GM23248 (cell line): ENCODE data around the gene ACTN4. TPM values are rescaled to one million over a fixed set of nuclear protein-coding genes. Genes with fewer than 3 reads are reported as not detected.
A peak's percentile ranks its signal among the peaks of the same experiment; 100 is the strongest.

Source experiments
- DNase-seq: peaks from one replicate; pipeline ENCODE4 v3.0.0-alpha.2; 2015
- H2AFZ ChIP-seq: fragments of 200-600 bp; sonication (generic); 2 replicates; pipeline ENCODE4 v1.6.1; 2016; ENCODE audit warnings: antibody characterized with exemption
- H3F3A ChIP-seq: fragments of 200-600 bp; sonication (generic); 2 replicates; pipeline ENCODE4 v1.6.1; 2016; ENCODE audit warnings: mild to moderate bottlenecking, antibody characterized with exemption, mixed run types; ENCODE audit not compliant: insufficient read depth
- H3K27ac ChIP-seq: fragments of 200-600 bp; sonication (generic); 2 replicates; pipeline ENCODE4 v1.5.1; 2016; ENCODE audit warnings: mild to moderate bottlenecking
- H3K27me3 ChIP-seq: fragments of 200-600 bp; sonication (generic); replicated peaks from 2 replicates; pipeline ENCODE4 v1.6.1; 2016; ENCODE audit warnings: mild to moderate bottlenecking; ENCODE audit not compliant: insufficient read depth
- H3K36me3 ChIP-seq: fragments of 200-600 bp; sonication (generic); 2 replicates; pipeline ENCODE4 v1.6.1; 2016; ENCODE audit warnings: low read depth, mild to moderate bottlenecking
- H3K4me1 ChIP-seq: fragments of 200-600 bp; sonication (generic); 2 replicates; pipeline ENCODE4 v1.6.1; 2016; ENCODE audit warnings: mild to moderate bottlenecking; ENCODE audit not compliant: insufficient read depth
- H3K4me2 ChIP-seq: fragments of 200-600 bp; sonication (generic); one replicate; pipeline ENCODE4 v1.6.1; 2016; ENCODE audit warnings: mild to moderate bottlenecking; ENCODE audit not compliant: unreplicated experiment
- H3K4me3 ChIP-seq: fragments of 200-600 bp; sonication (generic); 2 replicates; pipeline ENCODE4 v1.5.1; 2016; ENCODE audit warnings: mild to moderate bottlenecking
- H3K79me2 ChIP-seq: fragments of 200-600 bp; sonication (generic); 2 replicates; pipeline ENCODE4 v1.6.1; 2016; ENCODE audit warnings: mild to moderate bottlenecking; ENCODE audit not compliant: insufficient read depth
- H3K9ac ChIP-seq: fragments of 200-600 bp; sonication (generic); 2 replicates; pipeline ENCODE4 v1.6.1; 2016; ENCODE audit warnings: mild to moderate bottlenecking
- H3K9me2 ChIP-seq: fragments of 200-600 bp; sonication (generic); 2 replicates; pipeline ENCODE4 v1.6.1; 2016; ENCODE audit warnings: mixed run types, mild to moderate bottlenecking, moderate library complexity; ENCODE audit not compliant: insufficient read depth
- H3K9me3 ChIP-seq: fragments of 200-600 bp; sonication (generic); one replicate; pipeline ENCODE4 v1.6.1; 2017; ENCODE audit warnings: low read depth
- H4K20me1 ChIP-seq: fragments of 200-600 bp; sonication (generic); 2 replicates; pipeline ENCODE4 v1.6.0; 2016; ENCODE audit not compliant: insufficient read depth
- EZH2 ChIP-seq: fragments of 200-600 bp; sonication (generic); IDR thresholded peaks from 2 replicates; pipeline ENCODE4 v1.6.1; 2018; ENCODE audit warnings: antibody characterized with exemption, mild to moderate bottlenecking; ENCODE audit not compliant: insufficient read depth, poor library complexity, severe bottlenecking
- EZH2phosphoT487 ChIP-seq: fragments of 200-600 bp; sonication (generic); IDR thresholded peaks from 2 replicates; pipeline ENCODE4 v1.6.1; 2018; ENCODE audit warnings: antibody characterized with exemption, moderate library complexity, mild to moderate bottlenecking, low read depth; ENCODE audit not compliant: insufficient read depth
- WGBS, 2 experiments: methylation state at CpG; one replicate each; pipeline ENCODE4 v1.1.6; 2015 to 2017; ENCODE audit warnings: low lambda C conversion rate in 2 of 2, low coverage in 1 of 2; ENCODE audit errors: missing lambda C conversion rate in 2 of 2; 5-methylcytosine and 5-hydroxymethylcytosine counted together
- in situ Hi-C: fragments of 300-500 bp; cut with MboI; formaldehyde crosslinking; loops from 2 replicates; pipeline ENCODE4 v1.15.0; 2020
- polyA plus RNA-seq: library from polyadenylated mRNA; unstranded; fragments of >200 nt; fragmentation: Nextera tagmentation; extraction: Ambion mirVana; gene quantifications from 2 replicates; pipeline ENCODE4 v1.2.1, GENCODE V29; 2016
- total RNA-seq: library from RNA; depleted of rRNA; stranded (reverse); fragments of >200 nt; shearing (Covaris generic); gene quantifications from 2 replicates; pipeline ENCODE4 v1.2.3, GENCODE V29; 2014

The ACTN4 gene
- total and polyA plus RNA-seq, 2 experiments from 2014 or later, result 84.6 to 477 TPM

DNA sequence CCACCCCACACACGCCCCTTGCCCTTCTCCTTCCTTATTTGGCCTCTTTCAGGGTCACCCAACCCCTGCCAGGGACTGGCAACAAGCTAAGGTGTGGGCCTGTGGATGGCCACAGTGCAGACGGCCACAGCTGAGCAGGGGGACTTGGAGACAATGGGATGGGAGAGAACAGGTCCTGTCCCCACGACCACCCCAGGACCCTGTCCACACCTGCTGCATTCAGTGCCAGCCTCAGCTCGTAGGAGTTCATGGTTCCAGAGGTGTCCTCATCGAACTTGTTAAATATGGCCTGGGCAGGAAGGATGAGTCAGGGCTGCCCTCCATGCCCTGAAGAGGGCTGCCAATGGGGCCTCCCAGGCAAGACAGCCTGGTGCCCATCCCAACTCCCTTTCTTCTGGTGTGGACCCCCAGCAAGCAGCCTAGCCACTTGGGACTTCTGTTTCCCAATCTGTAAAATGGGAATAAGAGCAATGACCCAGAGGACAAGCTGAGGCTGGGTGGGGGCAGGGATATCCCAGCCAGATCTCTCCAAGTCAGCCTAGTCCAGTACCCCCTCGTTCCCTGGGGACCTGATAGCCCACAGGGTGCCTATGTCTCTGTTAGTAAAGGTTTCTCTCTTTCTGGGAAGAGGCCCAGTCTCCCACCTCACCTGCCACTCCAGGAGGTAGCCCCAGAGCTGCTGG is 86.2 kb downstream of the ACTN4 start:
- H3K9me2 ChIP-seq, result no peaks in the 10 kb centered on the region
- 71 to 78% methylated on average over 6 of the region's 6 CpGs for WGBS, 2 experiments
- H3K9ac ChIP-seq, result no peak overlapping the region
- no peak overlapping the region for H3K4me3 ChIP-seq
- H3K79me2 ChIP-seq, result no peaks in the 10 kb centered on the region
- H3K27me3 ChIP-seq, result no peaks in the 10 kb centered on the region
- no peak overlapping the region for H2AFZ ChIP-seq
- peak; percentile 55 for DNase-seq
- no peak overlapping the region for H3K4me2 ChIP-seq
- H3F3A ChIP-seq, result peaks cover 43% of the 10 kb centered on the region
- H3K36me3 ChIP-seq, result peaks cover 17% of the 10 kb centered on the region; the same call in 1 of the 2 replicates
- peak overlapping the region; percentile 40 for H3K27ac ChIP-seq
- in situ Hi-C loops, result no loop called here
- H4K20me1 ChIP-seq, result no peaks in the 10 kb centered on the region
- H3K4me1 ChIP-seq, result no peaks in the 10 kb centered on the region
- H3K9me3 ChIP-seq, result no peaks in the 10 kb centered on the region
- TF ChIP-seq EZH2phosphoT487 (no peak), EZH2 (no peak)

DNA sequence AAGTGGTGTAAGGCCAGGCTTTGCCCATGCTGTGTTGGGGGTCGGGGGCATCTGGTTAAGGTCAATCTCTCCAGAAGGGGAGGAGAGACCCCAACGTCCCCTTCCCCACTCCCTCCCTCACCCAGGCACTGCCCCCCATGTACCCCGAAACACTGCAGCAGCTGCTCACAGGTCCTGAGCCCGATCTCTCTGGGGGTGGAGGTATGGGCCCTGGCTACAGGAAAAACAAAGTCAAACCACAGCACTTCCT is 86.7 kb downstream of the ACTN4 start:
- WGBS, 2 experiments, result 72 to 77% methylated on average over 4 of the region's 4 CpGs
- in situ Hi-C loops, result no loop called here
- H3K4me2 ChIP-seq, result no peak overlapping the region

DNA sequence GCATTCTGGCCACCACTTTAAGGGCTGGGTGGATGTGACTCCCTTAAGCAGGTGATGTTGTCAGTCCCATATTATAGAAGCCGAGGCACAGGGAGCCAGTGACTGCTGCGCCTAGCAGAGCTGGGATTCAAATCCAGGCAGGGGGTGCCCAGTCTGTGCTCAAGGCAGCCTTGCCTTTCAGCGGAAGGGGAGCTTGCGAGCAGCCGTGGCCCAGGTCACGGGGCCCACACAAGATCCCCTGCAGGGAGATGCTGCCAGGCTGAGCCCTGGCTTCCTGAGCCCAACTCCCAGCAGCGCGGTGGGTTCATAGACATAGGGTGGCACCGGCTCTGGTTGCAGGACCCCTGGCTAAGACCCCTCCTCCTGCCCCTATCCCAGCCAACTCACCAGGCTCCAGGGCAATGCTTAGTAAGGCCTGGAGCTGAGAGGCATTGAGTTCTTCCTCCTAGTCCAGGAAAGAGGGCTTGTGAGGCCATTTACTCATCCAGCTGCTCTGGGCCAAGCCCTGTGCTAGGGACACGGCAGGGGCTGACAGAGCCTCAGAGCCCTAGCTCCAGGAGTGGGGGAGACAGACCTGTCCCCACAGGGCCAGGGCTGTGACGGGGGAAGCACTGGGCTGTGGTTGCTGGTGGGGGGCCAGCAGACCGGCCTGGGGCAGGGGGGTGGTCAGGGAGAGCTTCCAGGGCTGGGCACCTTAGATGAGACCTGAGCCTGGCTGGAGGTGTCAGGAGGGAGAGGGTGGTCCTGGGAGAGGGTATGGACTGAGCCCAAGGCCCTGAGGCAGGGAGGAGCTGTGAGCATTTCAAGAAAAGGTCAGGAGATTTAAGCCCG is 87.2 kb downstream of the ACTN4 start:
- in situ Hi-C loops, result no loop called here
- Histone ChIP-seq H3K36me3 (peaks cover 17% of the 10 kb centered on the region; the same call in 1 of the 2 replicates), H2AFZ (no peak overlapping the region), H3K9ac (no peak overlapping the region), H3K27ac (peak overlapping the region; percentile 40), H3K4me2 (no peak overlapping the region), H3F3A (peaks cover 43% of the 10 kb centered on the region), H3K79me2 (no peaks in the 10 kb centered on the region), H3K9me2 (no peaks in the 10 kb centered on the region), H3K4me1 (no peaks in the 10 kb centered on the region), H3K9me3 (no peaks in the 10 kb centered on the region), H4K20me1 (no peaks in the 10 kb centered on the region), H3K27me3 (no peaks in the 10 kb centered on the region), H3K4me3 (no peak overlapping the region)
- DNase-seq, result peak; percentile 66
- TF ChIP-seq EZH2 (no peak), EZH2phosphoT487 (no peak)
- 68 to 72% methylated on average over 7 to 13 of the region's 13 CpGs for WGBS, 2 experiments

More for the DNA sequence above, 86.7 kb downstream of the ACTN4 start:
- H3K79me2 ChIP-seq, result no peaks in the 10 kb centered on the region
- no peaks in the 10 kb centered on the region for H3K4me1 ChIP-seq
- no peaks in the 10 kb centered on the region for H3K9me2 ChIP-seq
- no peaks in the 10 kb centered on the region for H3K9me3 ChIP-seq
- no peak for DNase-seq
- no peaks in the 10 kb centered on the region for H3K27me3 ChIP-seq
- no peak overlapping the region for H2AFZ ChIP-seq
- H3K27ac ChIP-seq, result peak overlapping the region; percentile 40
- peaks cover 43% of the 10 kb centered on the region for H3F3A ChIP-seq
- TF ChIP-seq EZH2, result no peak
- TF ChIP-seq EZH2phosphoT487, result no peak
- peaks cover 17% of the 10 kb centered on the region; the same call in 1 of the 2 replicates for H3K36me3 ChIP-seq
- no peak overlapping the region for H3K9ac ChIP-seq
- no peak overlapping the region for H3K4me3 ChIP-seq
- no peaks in the 10 kb centered on the region for H4K20me1 ChIP-seq

DNA sequence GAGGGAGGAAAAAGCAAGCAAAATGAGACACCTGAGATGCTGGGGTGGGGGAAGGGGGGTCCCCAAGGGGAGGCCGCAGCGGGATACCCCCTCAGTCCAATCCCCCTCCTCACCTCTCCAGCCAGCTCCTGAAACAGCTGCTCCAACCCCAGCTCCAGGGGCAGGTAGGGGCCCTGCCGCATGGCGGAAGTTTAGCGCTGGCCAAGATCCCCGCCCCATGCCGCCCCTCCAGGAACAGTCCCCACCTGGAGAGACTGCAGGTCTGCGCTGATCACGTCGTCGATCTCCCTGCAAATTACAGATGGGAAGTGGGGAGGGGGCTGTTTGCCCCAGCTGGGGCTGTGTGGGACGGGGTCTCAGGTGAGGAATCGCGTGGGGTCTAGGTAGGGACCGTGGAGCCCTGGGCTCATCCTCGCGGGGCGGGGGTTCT is 87.8 kb downstream of the ACTN4 start:
- Histone ChIP-seq H3K27ac (peak overlapping the region; percentile 40), H3K9me2 (no peaks in the 10 kb centered on the region), H3K79me2 (no peaks in the 10 kb centered on the region), H3K4me3 (no peak overlapping the region), H3K36me3 (peaks cover 13% of the 10 kb centered on the region; the same call in 1 of the 2 replicates), H3K9ac (no peak overlapping the region), H3K9me3 (no peaks in the 10 kb centered on the region), H3K27me3 (no peaks in the 10 kb centered on the region), H3K4me2 (no peak overlapping the region), H3F3A (peaks cover 41% of the 10 kb centered on the region), H3K4me1 (no peaks in the 10 kb centered on the region), H2AFZ (no peak overlapping the region), H4K20me1 (no peaks in the 10 kb centered on the region)
- no peak for DNase-seq
- WGBS, 2 experiments, result 28 to 32% methylated on average over 9 to 18 of the region's 18 CpGs
- in situ Hi-C loops, result no loop called here
- TF ChIP-seq EZH2, result no peak
- TF ChIP-seq EZH2phosphoT487, result no peak
